Transverse colon (tissue), 4 donors: ENCODE measurements around the gene MED29. TPM values are rescaled to one million over a fixed set of nuclear protein-coding genes. Genes with fewer than 3 reads are reported as not detected.
A peak's percentile ranks its signal among the peaks of the same experiment; 100 is the strongest.

ENCODE experiments used
- DNase-seq: peaks from one replicate; pipeline ENCODE4 v3.0.0-alpha.2; 2019
- H3K27ac ChIP-seq, 4 donors: fragments of 200-600 bp; sonication (generic); 2 replicates each; pipeline ENCODE4 v1.5.1; 2016 to 2018; ENCODE audit warnings: inconsistent platforms in 4 of 4
- H3K27me3 ChIP-seq: fragments of 200-600 bp; sonication (generic); 2 replicates; pipeline ENCODE4 v1.5.1; 2017; ENCODE audit warnings: inconsistent platforms
- H3K36me3 ChIP-seq, 4 donors: fragments of 200-600 bp; sonication (generic); 2 replicates each; pipeline ENCODE4 v1.5.1; 2017 to 2019; ENCODE audit warnings: inconsistent platforms in 4 of 4
- H3K4me1 ChIP-seq, 4 donors: fragments of 200-600 bp; sonication (generic); 2 replicates each; pipeline ENCODE4 v1.5.1; 2017 to 2020; ENCODE audit warnings: inconsistent platforms in 4 of 4
- H3K4me3 ChIP-seq, 4 donors: fragments of 200-600 bp; sonication (generic); 1 replicate in 1 of 4; 2 replicates in 3 of 4; pipeline versions ENCODE4 v1.5.1 to v1.6.1; 2017 to 2019; ENCODE audit warnings: inconsistent platforms in 4 of 4
- H3K9me3 ChIP-seq, 2 donors: fragments of 200-600 bp; sonication (generic); 2 replicates each; pipeline ENCODE4 v1.5.1; 2017 to 2019; ENCODE audit warnings: inconsistent platforms in 2 of 2
- EP300 ChIP-seq: sonication (generic); formaldehyde crosslinking; IDR thresholded peaks from one replicate; pipeline ENCODE4 v1.6.1; 2017; ENCODE audit warnings: antibody characterized with exemption, low read depth
- POLR2A ChIP-seq: fragments of 450-650 bp; IDR thresholded peaks from one replicate; pipeline ENCODE4 v1.6.1; 2016; ENCODE audit warnings: antibody characterized with exemption, mild to moderate bottlenecking, moderate library complexity
- POLR2AphosphoS5 ChIP-seq, 3 donors: sonication (generic); formaldehyde crosslinking; IDR thresholded peaks; one replicate each; pipeline ENCODE4 v1.6.1; 2016; ENCODE audit warnings: antibody characterized with exemption in 3 of 3
- WGBS, 2 donors: methylation state at CpG; one replicate each; pipeline ENCODE4 v1.1.5; 2018; ENCODE audit warnings: low coverage in 1 of 2; 5-methylcytosine and 5-hydroxymethylcytosine counted together
- in situ Hi-C, 4 donors: fragments of 200-750 bp; cut with MboI; loops; one replicate each; pipeline versions ENCODE4 v1.15.0 to v1.15.1; 2017; ENCODE audit warnings: low sequenced_read_pairs in 3 of 4, low pct_ligation_motif_present in 1 of 4, low pct_unique_long_range_greater_than_20kb in 1 of 4
- intact Hi-C: fragments of 100-400 bp; cut with DNase I; formaldehyde crosslinking; loops from one replicate; pipeline ENCODE4 v1.15.1; 2023; ENCODE audit warnings: low total_unique reads
- total RNA-seq, 4 donors: library from RNA; depleted of rRNA; stranded (reverse); fragments of >200 nt; gene quantifications; one replicate each; pipeline ENCODE4 v1.1.0, GENCODE V29; 2016
- TF ChIP-seq, protein P1 (sequence below), 5 experiments: fragments of 200-600 bp in 3 of 5; fragments of 450-650 bp in 2 of 5; sonication (generic) in 3 of 5; IDR thresholded peaks; 1 replicate in 2 of 5; 2 replicates in 3 of 5; pipeline ENCODE4 v1.5.1; 2016 to 2017; ENCODE audit warnings: antibody characterized with exemption in 5 of 5, inconsistent platforms in 3 of 5, mild to moderate bottlenecking in 2 of 5, moderate library complexity in 1 of 5

The MED29 gene
- total RNA-seq, 4 donors from 2014 or later = 22.8 to 37.4 (median 27.8) TPM

- Histone ChIP-seq H3K27me3 (no peaks in the 10 kb centered on the region), H3K4me1 (no peaks in the 10 kb centered on the region), H3K9me3 (no peaks in the 10 kb centered on the region), H3K4me3 (no peak overlapping the region), H3K27ac (peak overlapping the region in 1 of 4 donors; percentile 30), H3K36me3 (peaks cover 0 to 69% (median 26%) of the 10 kb centered on the region in 4 donors)
- in situ Hi-C loops = no loop called here
- no peak for TF ChIP-seq POLR2A
- no peak for TF ChIP-seq POLR2AphosphoS5 (IDR thresholded peaks at IDR 0.05)
- TF ChIP-seq EP300 = no peak
- TF ChIP-seq, protein P1, sequence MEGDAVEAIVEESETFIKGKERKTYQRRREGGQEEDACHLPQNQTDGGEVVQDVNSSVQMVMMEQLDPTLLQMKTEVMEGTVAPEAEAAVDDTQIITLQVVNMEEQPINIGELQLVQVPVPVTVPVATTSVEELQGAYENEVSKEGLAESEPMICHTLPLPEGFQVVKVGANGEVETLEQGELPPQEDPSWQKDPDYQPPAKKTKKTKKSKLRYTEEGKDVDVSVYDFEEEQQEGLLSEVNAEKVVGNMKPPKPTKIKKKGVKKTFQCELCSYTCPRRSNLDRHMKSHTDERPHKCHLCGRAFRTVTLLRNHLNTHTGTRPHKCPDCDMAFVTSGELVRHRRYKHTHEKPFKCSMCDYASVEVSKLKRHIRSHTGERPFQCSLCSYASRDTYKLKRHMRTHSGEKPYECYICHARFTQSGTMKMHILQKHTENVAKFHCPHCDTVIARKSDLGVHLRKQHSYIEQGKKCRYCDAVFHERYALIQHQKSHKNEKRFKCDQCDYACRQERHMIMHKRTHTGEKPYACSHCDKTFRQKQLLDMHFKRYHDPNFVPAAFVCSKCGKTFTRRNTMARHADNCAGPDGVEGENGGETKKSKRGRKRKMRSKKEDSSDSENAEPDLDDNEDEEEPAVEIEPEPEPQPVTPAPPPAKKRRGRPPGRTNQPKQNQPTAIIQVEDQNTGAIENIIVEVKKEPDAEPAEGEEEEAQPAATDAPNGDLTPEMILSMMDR (IDR thresholded peaks at IDR 0.05) = no peak
- WGBS, 2 donors = 84% methylated on average over 14 of the region's 14 CpGs; no CpG with 5 or more reads in 1 of the 2 donors
- no peak for DNase-seq
- intact Hi-C loops = loop anchor here (5.0 kb wide), 1 partner anchor 1407 kb away; no protein-coding TSS in a partner anchor
Observed at GRCh38 chr19:39379865-39380396, 11.2 kb upstream of the MED29 start.

DNA sequence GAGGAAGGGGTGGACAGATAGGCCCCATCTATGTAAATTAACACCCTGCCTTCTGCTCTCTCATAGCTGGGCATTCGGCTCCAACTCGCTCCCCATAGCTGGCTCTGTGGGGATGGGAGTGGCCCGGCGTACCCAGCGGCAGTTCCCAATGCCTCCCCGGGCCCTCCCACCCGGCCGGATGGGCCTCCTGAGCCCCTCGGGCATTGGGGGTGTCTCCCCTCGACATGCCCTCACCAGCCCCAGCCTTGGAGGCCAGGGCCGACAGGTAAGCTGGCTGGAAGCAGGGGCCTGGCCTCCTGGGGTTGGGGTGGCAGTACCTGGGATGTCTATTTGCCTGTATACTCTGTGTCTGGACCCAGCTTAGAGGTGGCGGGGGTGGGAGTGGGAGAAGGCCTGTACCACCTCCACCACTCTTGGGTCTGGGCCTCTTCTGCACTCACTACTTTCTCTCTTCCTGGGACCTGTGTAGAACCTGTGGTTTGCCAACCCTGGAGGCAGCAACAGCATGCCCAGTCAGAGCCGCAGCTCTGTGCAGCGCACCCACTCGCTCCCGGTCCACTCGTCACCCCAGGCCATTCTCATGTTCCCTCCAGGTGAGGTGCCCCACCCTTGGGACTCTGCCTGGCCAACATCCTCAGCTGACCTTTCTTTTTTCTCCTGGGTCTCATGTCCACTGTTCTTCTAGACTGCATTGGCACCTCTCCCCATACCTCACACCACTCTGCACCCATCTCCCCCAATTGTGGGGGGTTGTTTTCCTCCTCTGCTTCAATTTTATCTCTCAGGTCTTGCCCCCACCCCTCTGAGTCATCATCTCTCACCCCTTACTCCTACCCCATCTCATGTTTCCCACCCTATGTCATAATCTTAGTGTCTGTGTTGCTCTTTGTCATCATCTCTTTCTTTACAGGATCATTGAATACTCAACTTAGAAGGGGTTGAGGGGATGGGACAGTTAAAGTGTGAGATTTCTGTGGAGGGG is 10.4 kb upstream of the MED29 start:
- no peaks in the 10 kb centered on the region for H3K27me3 ChIP-seq
- peaks cover 0 to 63% (median 26%) of the 10 kb centered on the region in 4 donors for H3K36me3 ChIP-seq
- DNase-seq = no peak
- 98% methylated on average over 12 of the region's 17 CpGs; no CpG with 5 or more reads in 1 of the 2 donors for WGBS, 2 donors
- in situ Hi-C loops (no loop called here), intact Hi-C loops (loop anchor here (5.0 kb wide), 1 partner anchor 1406 kb away; no protein-coding TSS in a partner anchor)
- no peak overlapping the region for H3K4me3 ChIP-seq
- H3K4me1 ChIP-seq = no peaks in the 10 kb centered on the region
- TF ChIP-seq EP300 (no peak), POLR2A (no peak), POLR2AphosphoS5 (IDR thresholded peaks at IDR 0.05) (no peak)
- TF ChIP-seq, protein P1 (IDR thresholded peaks at IDR 0.05) = no peak
- no peaks in the 10 kb centered on the region for H3K9me3 ChIP-seq
- H3K27ac ChIP-seq = peak overlapping the region in 1 of 4 donors; percentile 30

DNA sequence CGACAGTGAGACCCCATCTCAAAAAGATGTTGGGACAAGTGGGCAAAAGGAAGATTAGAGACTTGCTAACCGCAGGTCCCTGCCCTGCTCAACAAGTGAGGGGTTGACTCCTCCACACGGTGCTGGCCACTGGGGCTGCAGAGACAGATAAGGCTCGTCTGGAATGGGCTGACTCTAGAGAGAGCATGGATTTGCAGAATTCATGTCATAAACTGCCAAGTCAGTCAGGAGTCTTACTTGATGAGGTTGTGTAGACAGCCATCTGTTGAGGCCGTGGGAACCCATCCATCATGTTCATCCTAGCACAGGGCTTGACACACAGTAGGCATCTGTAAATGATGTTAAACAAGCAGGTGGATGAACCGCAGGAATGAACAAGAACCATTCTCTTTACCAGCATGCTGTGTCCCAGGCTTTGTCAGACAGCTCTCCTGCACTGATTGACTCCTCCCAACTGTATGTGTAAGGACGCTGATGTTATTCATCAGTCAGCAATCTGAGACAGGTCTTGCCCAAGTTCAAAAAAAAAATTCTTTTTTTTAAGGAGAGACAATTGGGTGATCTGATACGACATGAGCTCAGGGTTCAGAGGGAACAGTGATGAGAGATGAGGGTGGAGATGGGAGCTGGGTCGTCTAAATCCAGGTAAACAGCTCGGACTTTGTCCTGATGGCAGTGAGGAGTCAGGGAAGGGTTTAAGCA is 9.1 kb upstream of the MED29 start:
- no peaks in the 10 kb centered on the region for H3K4me1 ChIP-seq

GRCh38 chr19:39382991-39383828 is 8.0 kb upstream of the MED29 start:
- H3K4me3 ChIP-seq = no peak overlapping the region
- H3K36me3 ChIP-seq = peaks cover 0 to 51% (median 19%) of the 10 kb centered on the region in 4 donors
- in situ Hi-C loops = no loop called here
- H3K9me3 ChIP-seq = no peaks in the 10 kb centered on the region
- no peaks in the 10 kb centered on the region for H3K4me1 ChIP-seq
- 88 to 96% methylated on average over 4 to 18 of the region's 18 CpGs for WGBS, 2 donors
- no peaks in the 10 kb centered on the region for H3K27me3 ChIP-seq
- TF ChIP-seq POLR2AphosphoS5 (IDR thresholded peaks at IDR 0.05) = no peak
- intact Hi-C loops = loop anchor here (5.0 kb wide), 1 partner anchor 1404 kb away; no protein-coding TSS in a partner anchor
- DNase-seq = no peak
- H3K27ac ChIP-seq = no peak overlapping the region

More for the DNA sequence above, 9.1 kb upstream of the MED29 start:
- Histone ChIP-seq H3K27me3 (no peaks in the 10 kb centered on the region), H3K27ac (no peak overlapping the region), H3K36me3 (peaks cover 0 to 52% (median 23%) of the 10 kb centered on the region in 4 donors), H3K9me3 (no peaks in the 10 kb centered on the region), H3K4me3 (no peak overlapping the region)
- intact Hi-C loops (loop anchor here (5.0 kb wide), 1 partner anchor 1405 kb away; no protein-coding TSS in a partner anchor), in situ Hi-C loops (no loop called here)
- TF ChIP-seq POLR2AphosphoS5 (IDR thresholded peaks at IDR 0.05) = no peak
- no peak for DNase-seq
- 80 to 81% methylated on average over 4 to 10 of the region's 10 CpGs for WGBS, 2 donors
